ENCODE results near the gene NPDC1.

The NPDC1 gene

GRCh38 chr9:137055385-137056364 is 9.7 kb upstream of the NPDC1 start:
- no peak for DNase-seq

- no peak for DNase-seq
Measured at GRCh38 chr9:137054932-137055384, 9.0 kb upstream of the NPDC1 start.

- no peak for DNase-seq
Measured at GRCh38 chr9:137053944-137054931, 8.3 kb upstream of the NPDC1 start, which contains the start of gene ENTPD2. Gene ENTPD2, minus strand, starts transcription at chr9:137054061. Its CDS starts 64 bp downstream, at chr9:137053997.

GRCh38 chr9:137052998-137053943 is 7.3 kb upstream of the NPDC1 start:
- DNase-seq = no peak

- DNase-seq = no peak
Measured at GRCh38 chr9:137052293-137052692, 6.3 kb upstream of the NPDC1 start.

- no peak for DNase-seq
Measured at GRCh38 chr9:137051145-137051724, 5.3 kb upstream of the NPDC1 start.

- no peak for DNase-seq
Measured at GRCh38 chr9:137050570-137050969, 4.6 kb upstream of the NPDC1 start.

- DNase-seq = peak; percentile 26 to 61
Measured at GRCh38 chr9:137049544-137050449, 3.8 kb upstream of the NPDC1 start.

GRCh38 chr9:137048655-137049543 is 2.9 kb upstream of the NPDC1 start:
- no peak for DNase-seq

GRCh38 chr9:137045294-137046087 is 486 bp downstream of the NPDC1 start:
- DNase-seq = no peak

GRCh38 chr9:137044502-137045177 is 1.3 kb downstream of the NPDC1 start:
- no peak for DNase-seq

GRCh38 chr9:137044037-137044436 is 1.9 kb downstream of the NPDC1 start:
- DNase-seq = no peak

- DNase-seq = no peak
Measured at GRCh38 chr9:137042751-137043727, 2.9 kb downstream of the NPDC1 start.

GRCh38 chr9:137041124-137041523 is 4.9 kb downstream of the NPDC1 start:
- DNase-seq = no peak

- no peak for DNase-seq
Measured at GRCh38 chr9:137040568-137040967, 5.4 kb downstream of the NPDC1 start.

GRCh38 chr9:137039611-137040366 is 6.2 kb downstream of the NPDC1 start:
- DNase-seq = no peak

Data from inflammatory macrophage treated with lipopolysaccharide for 1 hour (primary cell).